ENCODE results near the gene SSBP4.

Gene SSBP4

GRCh38 chr19:18440936-18441803, 22.0 kb downstream of the SSBP4 start:
- POLR2A ChIA-PET, result interaction anchor here (1.2 to 1.8 kb wide), 2 partner anchors 116 to 130 kb away, joined by 3 to 4 read pairs; partner anchors contain the start of genes KXD1 and UBA52
- no peak overlapping the region for H3K4me3 ChIP-seq (ENCODE audit: low read depth, low read length)
- H3K36me3 ChIP-seq (ENCODE audit: control insufficient read depth in 2 of 2, insufficient read depth in 1 of 2, low read length in 2 of 2), result peaks cover 0 to 30% of the 10 kb centered on the region in 2 experiments; a peak in 2 of 3 replicates
- no peak overlapping the region for H3K27ac ChIP-seq (ENCODE audit: extremely low read depth, low read depth, low read length)
- peaks cover 9% of the 10 kb centered on the region for H3K4me1 ChIP-seq (ENCODE audit: control insufficient read depth, insufficient read depth, low read length)
- no peaks in the 10 kb centered on the region for H3K9me3 ChIP-seq (ENCODE audit: control insufficient read depth, insufficient read depth, low read depth, low read length)
- CTCF ChIA-PET, result interaction anchor here (0.8 to 3.2 kb wide), 8 partner anchors 7 to 162 kb away, joined by 3 to 25 read pairs (median 4); partner anchors contain the start of gene UBA52
- no peak for TF ChIP-seq GFI1B (tag by site-specific recombination; IDR thresholded peaks at IDR 0.05)
- TF ChIP-seq KLF7 (tag by site-specific recombination; IDR thresholded peaks at IDR 0.05; ENCODE audit: borderline replicate concordance), result no peak
- TF ChIP-seq HIC1 (tag by site-specific recombination; IDR thresholded peaks at IDR 0.05), result 0 out of 2 replicates have a peak, but pooled peaks have one; percentile 24
- TF ChIP-seq ZNF596 (tag by site-specific recombination; IDR thresholded peaks at IDR 0.05), result no peak
- no peak for TF ChIP-seq ZNF280C (tag by site-specific recombination; IDR thresholded peaks at IDR 0.05)
- TF ChIP-seq ZNF16 (tag by site-specific recombination; IDR thresholded peaks at IDR 0.05; ENCODE audit: low read depth), result peak; percentile 89
- TF ChIP-seq ZBTB44 (tag by site-specific recombination; IDR thresholded peaks at IDR 0.05), result no peak
- no peak for TF ChIP-seq ZNF777 (tag by site-specific recombination; IDR thresholded peaks at IDR 0.05; ENCODE audit: borderline replicate concordance)
- no peak for TF ChIP-seq BCL6B (tag by site-specific recombination; IDR thresholded peaks at IDR 0.05)
- no peak for TF ChIP-seq ZNF274 (IDR thresholded peaks at IDR 0.05; ENCODE audit: low read length)
- TF ChIP-seq ZNF274 (tag by site-specific recombination; IDR thresholded peaks at IDR 0.05; ENCODE audit: borderline replicate concordance), result no peak
- TF ChIP-seq PRDM10 (tag by site-specific recombination; IDR thresholded peaks at IDR 0.05), result no peak
- TF ChIP-seq ZNF623 (tag by site-specific recombination; IDR thresholded peaks at IDR 0.05), result no peak
- no peak for TF ChIP-seq ZBTB49 (tag by site-specific recombination; IDR thresholded peaks at IDR 0.05; ENCODE audit: low read depth)
- TF ChIP-seq ZSCAN16 (tag by site-specific recombination; IDR thresholded peaks at IDR 0.05), result no peak
- no peak for TF ChIP-seq AEBP2 (tag by site-specific recombination; IDR thresholded peaks at IDR 0.05; ENCODE audit: borderline replicate concordance)
- TF ChIP-seq ZNF560 (tag by site-specific recombination; IDR thresholded peaks at IDR 0.05; ENCODE audit: borderline replicate concordance), result no peak
- TF ChIP-seq ZNF266 (tag by site-specific recombination; IDR thresholded peaks at IDR 0.05; ENCODE audit: low read depth), result no peak
- no peak for TF ChIP-seq ZNF558 (tag by site-specific recombination; IDR thresholded peaks at IDR 0.05)
- no peak for TF ChIP-seq ZBTB48 (tag by site-specific recombination; IDR thresholded peaks at IDR 0.05)
